BLaER1 (cell line): ENCODE measurements around the gene ASPG.

ENCODE experiments used
- H3K27ac ChIP-seq: shearing (Covaris generic); formaldehyde crosslinking; 2 replicates; pipeline ENCODE4 v1.8.1; 2022
- H3K27me3 ChIP-seq: shearing (Covaris generic); formaldehyde crosslinking; 2 replicates; pipeline ENCODE4 v1.8.1; 2022
- H3K36me3 ChIP-seq: shearing (Covaris generic); formaldehyde crosslinking; 2 replicates; pipeline ENCODE4 v1.8.1; 2022
- H3K4me1 ChIP-seq: shearing (Covaris generic); formaldehyde crosslinking; 2 replicates; pipeline ENCODE4 v1.8.1; 2022
- H3K4me2 ChIP-seq: shearing (Covaris generic); formaldehyde crosslinking; 2 replicates; pipeline ENCODE4 v1.8.1; 2022
- H3K4me3 ChIP-seq: shearing (Covaris generic); formaldehyde crosslinking; 2 replicates; pipeline ENCODE4 v1.8.1; 2022
- H3K9ac ChIP-seq: shearing (Covaris generic); formaldehyde crosslinking; 2 replicates; pipeline ENCODE4 v1.8.1; 2022
- H3K9me3 ChIP-seq: shearing (Covaris generic); formaldehyde crosslinking; 2 replicates; pipeline ENCODE4 v1.8.1; 2022
- H4K20me1 ChIP-seq: shearing (Covaris generic); formaldehyde crosslinking; 2 replicates; pipeline ENCODE4 v1.8.1; 2022
- Cebpa-rat ChIP-seq: shearing (Covaris generic); IDR thresholded peaks from 2 replicates; pipeline ENCODE4 v1.8.1; 2022

The ASPG gene

GRCh38 chr14:104115691-104116287, 30.3 kb downstream of the ASPG start:
- peak overlapping the region; percentile 83 for H3K4me2 ChIP-seq
- H4K20me1 ChIP-seq = peaks cover 28% of the 10 kb centered on the region; the same call in 1 of the 2 replicates
- TF ChIP-seq Cebpa-rat = no peak

GRCh38 chr14:104116288-104116755, 30.8 kb downstream of the ASPG start:
- H3K27ac ChIP-seq = no peak overlapping the region
- no peaks in the 10 kb centered on the region for H3K36me3 ChIP-seq
- H3K9me3 ChIP-seq = no peaks in the 10 kb centered on the region
- H3K9ac ChIP-seq = peak overlapping the region; percentile 40; the same call in 1 of the 2 replicates
- H4K20me1 ChIP-seq = peaks cover 28% of the 10 kb centered on the region; the same call in 1 of the 2 replicates
- TF ChIP-seq Cebpa-rat = no peak
- peaks cover 37% of the 10 kb centered on the region for H3K4me1 ChIP-seq
- peaks cover 62% of the 10 kb centered on the region for H3K27me3 ChIP-seq
- peak overlapping the region; percentile 65 for H3K4me3 ChIP-seq
- H3K4me2 ChIP-seq = peak overlapping the region; percentile 83

More at GRCh38 chr14:104115691-104116287, 30.3 kb downstream of the ASPG start:
- H3K9ac ChIP-seq = no peak overlapping the region
- H3K4me3 ChIP-seq = peak overlapping the region; percentile 65
- H3K9me3 ChIP-seq = no peaks in the 10 kb centered on the region
- no peaks in the 10 kb centered on the region for H3K36me3 ChIP-seq
- no peak overlapping the region for H3K27ac ChIP-seq
- peaks cover 35% of the 10 kb centered on the region for H3K4me1 ChIP-seq
- peaks cover 62% of the 10 kb centered on the region for H3K27me3 ChIP-seq

- no peak overlapping the region for H3K27ac ChIP-seq
- peaks cover 28% of the 10 kb centered on the region; the same call in 1 of the 2 replicates for H4K20me1 ChIP-seq
- peaks cover 62% of the 10 kb centered on the region for H3K27me3 ChIP-seq
- peaks cover 37% of the 10 kb centered on the region for H3K4me1 ChIP-seq
- peak overlapping the region; percentile 83 for H3K4me2 ChIP-seq
- H3K9ac ChIP-seq = peak overlapping the region; percentile 40; the same call in 1 of the 2 replicates
- TF ChIP-seq Cebpa-rat = no peak
- H3K4me3 ChIP-seq = peak overlapping the region; percentile 65
- no peaks in the 10 kb centered on the region for H3K36me3 ChIP-seq
- no peaks in the 10 kb centered on the region for H3K9me3 ChIP-seq
Measured at GRCh38 chr14:104116756-104117340, 31.3 kb downstream of the ASPG start.

GRCh38 chr14:104117341-104118005, 32.0 kb downstream of the ASPG start:
- peak overlapping the region; percentile 83 for H3K4me2 ChIP-seq
- peaks cover 28% of the 10 kb centered on the region; the same call in 1 of the 2 replicates for H4K20me1 ChIP-seq
- peak overlapping the region; percentile 65 for H3K4me3 ChIP-seq
- H3K27me3 ChIP-seq = peaks cover 62% of the 10 kb centered on the region
- no peak overlapping the region for H3K9ac ChIP-seq
- H3K4me1 ChIP-seq = peaks cover 37% of the 10 kb centered on the region
- H3K9me3 ChIP-seq = no peaks in the 10 kb centered on the region
- H3K27ac ChIP-seq = no peak overlapping the region
- TF ChIP-seq Cebpa-rat = no peak
- no peaks in the 10 kb centered on the region for H3K36me3 ChIP-seq

- no peak for TF ChIP-seq Cebpa-rat
- Histone ChIP-seq H3K4me1 (peaks cover 37% of the 10 kb centered on the region), H3K4me2 (peak overlapping the region; percentile 58)
Measured at GRCh38 chr14:104118006-104118844, 32.7 kb downstream of the ASPG start.

GRCh38 chr14:104119119-104119487, 33.6 kb downstream of the ASPG start:
- no peak overlapping the region for H3K4me3 ChIP-seq
- H3K4me1 ChIP-seq = peaks cover 37% of the 10 kb centered on the region
- no peak overlapping the region for H3K27ac ChIP-seq
- peaks cover 56% of the 10 kb centered on the region for H3K27me3 ChIP-seq
- peaks cover 28% of the 10 kb centered on the region; the same call in 1 of the 2 replicates for H4K20me1 ChIP-seq
- H3K36me3 ChIP-seq = no peaks in the 10 kb centered on the region
- no peak for TF ChIP-seq Cebpa-rat
- H3K9ac ChIP-seq = no peak overlapping the region
- H3K9me3 ChIP-seq = peaks cover 13% of the 10 kb centered on the region
- peak overlapping the region; percentile 58 for H3K4me2 ChIP-seq

More at GRCh38 chr14:104118006-104118844, 32.7 kb downstream of the ASPG start:
- Histone ChIP-seq H3K9ac (no peak overlapping the region), H3K4me3 (no peak overlapping the region), H4K20me1 (peaks cover 28% of the 10 kb centered on the region; the same call in 1 of the 2 replicates), H3K27ac (no peak overlapping the region), H3K27me3 (peaks cover 62% of the 10 kb centered on the region), H3K9me3 (peaks cover 6% of the 10 kb centered on the region), H3K36me3 (no peaks in the 10 kb centered on the region)

GRCh38 chr14:104119488-104120251, 34.2 kb downstream of the ASPG start:
- Histone ChIP-seq H3K9me3 (peaks cover 16% of the 10 kb centered on the region), H4K20me1 (peaks cover 25% of the 10 kb centered on the region; the same call in 1 of the 2 replicates), H3K27me3 (peaks cover 50% of the 10 kb centered on the region), H3K4me2 (peak overlapping the region; percentile 58), H3K36me3 (no peaks in the 10 kb centered on the region), H3K9ac (no peak overlapping the region), H3K4me1 (peaks cover 37% of the 10 kb centered on the region), H3K4me3 (no peak overlapping the region), H3K27ac (no peak overlapping the region)
- no peak for TF ChIP-seq Cebpa-rat

- peaks cover 23% of the 10 kb centered on the region; the same call in 1 of the 2 replicates for H4K20me1 ChIP-seq
- peaks cover 44% of the 10 kb centered on the region for H3K27me3 ChIP-seq
- TF ChIP-seq Cebpa-rat = no peak
- H3K36me3 ChIP-seq = no peaks in the 10 kb centered on the region
- no peak overlapping the region for H3K4me2 ChIP-seq
- no peak overlapping the region for H3K4me3 ChIP-seq
- no peak overlapping the region for H3K27ac ChIP-seq
- H3K9me3 ChIP-seq = peaks cover 23% of the 10 kb centered on the region
- H3K4me1 ChIP-seq = peaks cover 37% of the 10 kb centered on the region
- H3K9ac ChIP-seq = no peak overlapping the region
Measured at GRCh38 chr14:104120281-104120741, 34.8 kb downstream of the ASPG start.
